ENCODE results near the gene MICU1. TPM values are rescaled to one million over a fixed set of nuclear protein-coding genes. Genes with fewer than 3 reads are reported as not detected.

The MICU1 gene
- total RNA-seq, 2 donors from 2014 or later, result 30.9 to 36.0 TPM

DNA sequence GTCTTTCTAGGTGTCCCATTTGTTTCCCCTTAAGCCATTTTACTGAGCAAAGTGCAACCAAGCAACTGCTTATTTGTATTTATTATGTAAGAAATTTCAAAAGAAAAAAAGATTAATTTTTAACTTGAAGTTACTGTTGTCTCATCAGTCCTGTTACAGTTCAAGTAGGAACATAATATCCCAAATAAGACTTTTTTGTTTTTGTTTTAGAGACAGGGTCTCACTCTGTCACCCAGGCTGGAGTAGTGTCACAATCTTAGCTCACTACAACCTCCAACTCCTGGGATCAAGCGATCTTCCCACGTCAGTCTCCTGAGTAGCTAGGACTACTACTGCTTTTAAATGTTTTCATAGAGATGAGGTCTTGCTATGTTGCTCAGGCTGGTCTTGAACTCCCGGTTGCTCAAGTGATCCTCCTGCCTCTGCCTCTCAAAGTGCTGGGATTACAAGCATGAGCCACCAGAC is 101.9 kb downstream of the MICU1 start:
- TF ChIP-seq, protein P1, sequence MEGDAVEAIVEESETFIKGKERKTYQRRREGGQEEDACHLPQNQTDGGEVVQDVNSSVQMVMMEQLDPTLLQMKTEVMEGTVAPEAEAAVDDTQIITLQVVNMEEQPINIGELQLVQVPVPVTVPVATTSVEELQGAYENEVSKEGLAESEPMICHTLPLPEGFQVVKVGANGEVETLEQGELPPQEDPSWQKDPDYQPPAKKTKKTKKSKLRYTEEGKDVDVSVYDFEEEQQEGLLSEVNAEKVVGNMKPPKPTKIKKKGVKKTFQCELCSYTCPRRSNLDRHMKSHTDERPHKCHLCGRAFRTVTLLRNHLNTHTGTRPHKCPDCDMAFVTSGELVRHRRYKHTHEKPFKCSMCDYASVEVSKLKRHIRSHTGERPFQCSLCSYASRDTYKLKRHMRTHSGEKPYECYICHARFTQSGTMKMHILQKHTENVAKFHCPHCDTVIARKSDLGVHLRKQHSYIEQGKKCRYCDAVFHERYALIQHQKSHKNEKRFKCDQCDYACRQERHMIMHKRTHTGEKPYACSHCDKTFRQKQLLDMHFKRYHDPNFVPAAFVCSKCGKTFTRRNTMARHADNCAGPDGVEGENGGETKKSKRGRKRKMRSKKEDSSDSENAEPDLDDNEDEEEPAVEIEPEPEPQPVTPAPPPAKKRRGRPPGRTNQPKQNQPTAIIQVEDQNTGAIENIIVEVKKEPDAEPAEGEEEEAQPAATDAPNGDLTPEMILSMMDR (IDR thresholded peaks at IDR 0.05), result no peak
- DNase-seq (ENCODE audit: low spot score), result no peak
- Histone ChIP-seq H3K4me1 (no peaks in the 10 kb centered on the region), H3K27ac (no peak overlapping the region), H3K27me3 (no peaks in the 10 kb centered on the region), H3K9me3 (no peaks in the 10 kb centered on the region), H3K36me3 (no peaks in the 10 kb centered on the region), H3K4me3 (no peak overlapping the region)

DNA sequence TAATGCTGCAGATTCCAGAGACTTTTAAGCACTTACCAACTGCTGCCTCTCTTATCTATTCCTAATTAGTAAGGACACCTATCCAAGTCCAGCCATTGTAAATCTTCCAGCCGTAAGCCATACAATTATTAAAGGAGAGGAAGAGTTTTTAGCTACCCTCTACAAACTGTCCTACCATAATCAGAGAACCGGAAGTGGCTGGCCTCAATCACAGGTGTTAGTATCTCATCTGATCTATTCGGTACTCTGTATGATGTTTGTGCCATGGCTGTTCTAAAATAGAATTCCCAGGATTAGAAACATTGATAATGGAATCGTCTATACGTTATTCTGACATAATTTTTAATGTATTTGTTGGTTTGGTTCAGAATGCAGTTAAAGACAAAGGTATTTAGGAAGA is 102.8 kb downstream of the MICU1 start:
- DNase-seq (ENCODE audit: low spot score), result no peak
- Histone ChIP-seq H3K4me1 (no peaks in the 10 kb centered on the region), H3K36me3 (no peaks in the 10 kb centered on the region), H3K27ac (no peak overlapping the region), H3K27me3 (no peaks in the 10 kb centered on the region), H3K4me3 (no peak overlapping the region), H3K9me3 (no peaks in the 10 kb centered on the region)
- TF ChIP-seq, protein P1 (IDR thresholded peaks at IDR 0.05), result no peak

DNA sequence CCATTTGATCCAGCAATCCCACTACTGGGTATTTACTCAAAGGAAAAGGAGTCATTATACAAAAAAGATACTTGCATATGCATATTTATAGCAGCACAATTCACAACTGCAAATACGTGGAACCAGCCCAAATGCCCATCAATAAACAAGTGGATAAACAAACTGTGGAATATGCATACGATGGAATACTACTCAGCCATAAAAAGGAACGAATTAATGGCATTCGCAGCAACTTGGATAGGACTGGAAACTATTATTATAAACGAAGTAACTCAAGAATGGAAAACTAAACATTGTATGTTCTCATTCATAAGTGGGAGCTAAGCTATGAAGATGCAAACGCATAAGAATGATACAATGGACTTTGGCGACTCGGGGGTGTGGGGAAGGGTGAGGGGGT is 108.6 kb downstream of the MICU1 start:
- TF ChIP-seq, protein P1 (IDR thresholded peaks at IDR 0.05), result no peak
- H3K36me3 ChIP-seq, result no peaks in the 10 kb centered on the region
- H3K4me3 ChIP-seq, result no peak overlapping the region
- H3K4me1 ChIP-seq, result no peaks in the 10 kb centered on the region
- H3K27me3 ChIP-seq, result no peaks in the 10 kb centered on the region
- H3K9me3 ChIP-seq, result peaks cover 0 to 8% of the 10 kb centered on the region in 2 donors
- H3K27ac ChIP-seq, result no peak overlapping the region
- no peak for DNase-seq (ENCODE audit: low spot score)

DNA sequence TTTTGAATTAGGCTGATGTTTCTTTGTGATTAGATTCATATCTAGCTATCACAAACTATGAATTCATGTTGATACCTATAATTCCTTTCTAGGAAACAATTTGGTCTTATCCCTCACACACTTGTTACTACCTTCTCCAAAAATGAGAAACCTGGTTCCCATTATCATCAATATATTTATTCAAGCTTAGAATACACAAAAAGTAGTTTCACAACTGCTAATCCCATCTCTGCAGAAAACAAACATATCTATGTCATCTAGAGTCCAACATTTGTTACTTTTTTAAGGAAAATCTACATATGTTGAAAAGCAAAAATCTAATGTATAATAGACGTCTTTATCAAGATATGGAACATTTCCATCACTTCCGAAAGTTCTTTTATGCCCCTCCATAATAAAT is 110.4 kb downstream of the MICU1 start:
- DNase-seq (ENCODE audit: low spot score), result no peak
- Histone ChIP-seq H3K4me3 (no peak overlapping the region), H3K27me3 (no peaks in the 10 kb centered on the region), H3K27ac (no peak overlapping the region), H3K9me3 (peaks cover 0 to 8% of the 10 kb centered on the region in 2 donors), H3K4me1 (no peaks in the 10 kb centered on the region), H3K36me3 (no peaks in the 10 kb centered on the region)
- TF ChIP-seq, protein P1 (IDR thresholded peaks at IDR 0.05), result no peak

DNA sequence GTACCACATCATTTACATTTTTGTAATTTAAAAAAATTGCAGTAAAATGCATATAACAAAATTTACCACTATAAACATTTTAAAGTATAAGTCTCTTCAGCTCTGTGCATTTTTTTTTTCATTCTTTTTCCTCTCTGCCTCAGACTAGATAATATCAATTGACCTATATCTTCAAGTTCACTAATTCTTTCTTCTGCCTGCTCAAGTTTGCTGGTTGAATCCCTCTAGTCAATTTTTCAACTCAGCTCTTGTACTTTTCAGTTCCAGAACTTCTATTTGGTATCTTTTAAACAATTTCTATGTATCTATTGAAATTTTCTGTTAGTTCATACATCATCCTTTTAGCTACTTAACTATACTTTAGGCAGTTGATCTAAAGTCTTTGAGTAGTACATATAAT is 112.0 kb downstream of the MICU1 start:
- H3K36me3 ChIP-seq, result no peaks in the 10 kb centered on the region
- H3K27ac ChIP-seq, result no peak overlapping the region
- H3K9me3 ChIP-seq, result peaks cover 0 to 8% of the 10 kb centered on the region in 2 donors
- no peaks in the 10 kb centered on the region for H3K4me1 ChIP-seq
- no peak overlapping the region for H3K4me3 ChIP-seq
- no peak for DNase-seq (ENCODE audit: low spot score)
- no peaks in the 10 kb centered on the region for H3K27me3 ChIP-seq
- TF ChIP-seq, protein P1 (IDR thresholded peaks at IDR 0.05), result no peak

DNA sequence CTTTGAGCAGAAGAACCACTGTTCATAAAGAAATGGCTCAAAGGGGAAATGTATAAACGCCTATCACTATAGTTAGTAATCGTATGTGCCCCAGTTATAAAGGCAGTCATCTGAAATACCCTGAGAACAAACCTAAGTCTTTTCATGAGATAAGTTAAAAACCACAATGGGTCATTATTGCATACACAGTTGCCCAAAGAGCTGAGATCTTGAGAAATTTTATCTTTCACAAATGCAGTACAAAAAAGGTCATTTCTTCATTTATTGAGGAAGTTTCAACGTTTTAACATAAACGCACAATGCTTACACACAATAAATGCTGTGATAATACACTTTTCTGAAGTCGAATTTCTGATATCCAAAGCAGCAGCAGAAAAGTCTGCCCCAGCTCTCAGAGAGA is 114.4 kb downstream of the MICU1 start:
- Histone ChIP-seq H3K27me3 (no peaks in the 10 kb centered on the region), H3K27ac (no peak overlapping the region), H3K4me3 (no peak overlapping the region), H3K36me3 (no peaks in the 10 kb centered on the region), H3K4me1 (no peaks in the 10 kb centered on the region), H3K9me3 (peaks cover 0 to 8% of the 10 kb centered on the region in 2 donors)
- no peak for DNase-seq (ENCODE audit: low spot score)
- TF ChIP-seq, protein P1 (IDR thresholded peaks at IDR 0.05), result no peak
